Measurements from ENCODE around the gene EEIG2.

GRCh38 chr1:108606478-108606877 lies 46.6 kb downstream of the EEIG2 start:
- TF ChIP-seq L3MBTL2 (conservative IDR thresholded peaks at IDR 0.05) (no peak), HDGF (IDR thresholded peaks at IDR 0.05; ENCODE audit: borderline replicate concordance) (no peak), ARNT (IDR thresholded peaks at IDR 0.05) (no peak), BHLHE40 (IDR thresholded peaks at IDR 0.05; ENCODE audit: borderline replicate concordance) (no peak), NFRKB (IDR thresholded peaks at IDR 0.05) (no peak), FOXM1 (IDR thresholded peaks at IDR 0.05; ENCODE audit: borderline replicate concordance) (no peak), ZNF384 (IDR thresholded peaks at IDR 0.05) (no peak), PKNOX1 (IDR thresholded peaks at IDR 0.05) (no peak), SP1 (IDR thresholded peaks at IDR 0.05) (no peak), FOXA1 (IDR thresholded peaks at IDR 0.05) (no peak)

Data from HEK293T (cell line).